K562 (cell line): ENCODE data around the gene CTF1. TPM values are rescaled to one million over a fixed set of nuclear protein-coding genes. Genes with fewer than 3 reads are reported as not detected.

Experiments
- ATAC-seq: fragments of 200-7000 bp; cut with Tn5 transposase; 3 replicates; pipeline ENCODE4 v1.9.1; 2020; ENCODE audit warnings: moderate library complexity
- BruUV-seq: library from RNA; stranded (reverse); fragments of 400-500 nt; replicated peaks from 2 replicates; lab custom pipeline; 2021; lab: Mats Ljungman, UMichigan
- CTCF ChIA-PET: fragments of 300-600 bp; formaldehyde crosslinking; extraction: SDS; loops from one replicate; lab custom pipeline; 2021; ENCODE audit warnings: low intra/inter-chr PET ratio; lab: Yijun Ruan, JAX
- POLR2A ChIA-PET: fragments of 300-600, 350-650 bp; sonication (Branson Sonifier 250); formaldehyde crosslinking; extraction: SDS; loops from one replicate; lab custom pipeline; 2021; ENCODE audit warnings: antibody characterized with exemption, inconsistent platforms; lab: Yijun Ruan, JAX
- DNase-seq, 4 experiments: peaks; one replicate each; pipeline versions ENCODE4 v3.0.0 to v3.0.0-alpha.2; 2011 to 2018; ENCODE audit warnings: low spot score in 3 of 4, mixed read lengths in 3 of 4; ENCODE audit errors: extremely low read depth in 1 of 4
- FAIRE-seq: peaks from 2 replicates; lab custom pipeline; 2011; peaks lifted over from hg19 to GRCh38; lab: Jason Lieb, UNC
- H2AFZ ChIP-seq: 2 replicates; pipeline ENCODE4 v1.6.0; 2011; ENCODE audit warnings: low read depth, low read length, control low read depth, inconsistent platforms
- H3K27ac ChIP-seq: fragments of 200-600 bp; 3 replicates; pipeline ENCODE4 v1.8.0; 2011; ENCODE audit warnings: low read depth, mild to moderate bottlenecking, control low read depth, inconsistent platforms, low read length, moderate library complexity, mixed read lengths; ENCODE audit errors: extremely low read depth
- H3K27me3 ChIP-seq, 2 experiments: fragments of 300-600 bp in 1 of 2; 2 replicates in 1 of 2; 3 replicates in 1 of 2; pipeline versions ENCODE4 v1.6.0 to v1.8.0; 2011; ENCODE audit warnings: inconsistent platforms in 2 of 2, low read length in 2 of 2, mild to moderate bottlenecking in 1 of 2, mixed read lengths in 1 of 2, moderate library complexity in 1 of 2; ENCODE audit not compliant: control insufficient read depth in 2 of 2, insufficient read depth in 2 of 2
- H3K36me3 ChIP-seq: fragments of 300-600 bp; 3 replicates; pipeline ENCODE4 v1.8.0; 2011; ENCODE audit warnings: mild to moderate bottlenecking, low read length, inconsistent platforms; ENCODE audit not compliant: control insufficient read depth, insufficient read depth
- H3K4me1 ChIP-seq, 2 experiments: fragments of 200-600 bp in 1 of 2; replicated peaks in 1 of 2; 2 replicates in 1 of 2; 3 replicates in 1 of 2; pipeline versions ENCODE4 v1.5.1 to v1.8.0; 2011; ENCODE audit warnings: inconsistent platforms in 2 of 2, low read length in 2 of 2, mild to moderate bottlenecking in 1 of 2, mixed read lengths in 1 of 2, moderate library complexity in 1 of 2; ENCODE audit not compliant: control insufficient read depth in 2 of 2, insufficient read depth in 2 of 2
- H3K4me2 ChIP-seq: 2 replicates; pipeline ENCODE4 v1.6.1; 2011; ENCODE audit warnings: low read length, control low read depth, inconsistent platforms, mixed read lengths; ENCODE audit not compliant: insufficient read depth
- H3K4me3 ChIP-seq: fragments of 200-600 bp; sonication (generic), shearing (Covaris generic); 2 replicates; pipeline ENCODE4 v1.5.1; 2016; ENCODE audit warnings: control low read depth, inconsistent platforms
- H3K79me2 ChIP-seq: fragments of 200-600 bp; 3 replicates; pipeline ENCODE4 v1.8.0; 2011; ENCODE audit warnings: low read length, inconsistent platforms; ENCODE audit not compliant: control insufficient read depth, insufficient read depth
- H3K9ac ChIP-seq, 2 experiments: 2 replicates each; pipeline versions ENCODE4 v1.6.0 to v1.6.1; 2011; ENCODE audit warnings: low read depth in 2 of 2, low read length in 2 of 2, control low read depth in 1 of 2, inconsistent platforms in 1 of 2, mild to moderate bottlenecking in 1 of 2, mixed read lengths in 1 of 2; ENCODE audit not compliant: insufficient read depth in 1 of 2
- H3K9me1 ChIP-seq: one replicate; pipeline ENCODE4 v1.6.0; 2011; ENCODE audit warnings: inconsistent platforms, mild to moderate bottlenecking, low read length, moderate library complexity; ENCODE audit not compliant: control insufficient read depth, insufficient read depth
- H3K9me3 ChIP-seq: replicated peaks from 2 replicates; pipeline ENCODE4 v1.5.1; 2011; ENCODE audit warnings: low read depth, low read length, inconsistent platforms; ENCODE audit not compliant: control insufficient read depth, insufficient read depth
- H4K20me1 ChIP-seq: replicated peaks from 2 replicates; pipeline ENCODE4 v1.6.1; 2011; ENCODE audit warnings: low read length, inconsistent platforms, mixed read lengths; ENCODE audit not compliant: control insufficient read depth, insufficient read depth
- CGGBP1 ChIP-seq: fragments of 250-450 bp; sonication (Bioruptor Pico); IDR thresholded peaks from 2 replicates; pipeline ENCODE4 v1.9.0; 2021; ENCODE audit warnings: mild to moderate bottlenecking
- MEIS2 ChIP-seq: fragments of 450-650 bp; IDR thresholded peaks from 2 replicates; pipeline ENCODE4 v1.6.1; 2014; ENCODE audit warnings: mild to moderate bottlenecking; ENCODE audit not compliant: partially characterized antibody
- MYC ChIP-seq, 2 experiments: fragments of 250-450 bp in 1 of 2; sonication (Bioruptor Pico) in 1 of 2; IDR thresholded peaks; 2 replicates each; pipeline versions ENCODE4 v1.5.1 to v1.6.1; 2012 to 2021; ENCODE audit warnings: low read depth in 2 of 2, borderline replicate concordance in 1 of 2, improper control_type of control experiment in 1 of 2, low read length in 1 of 2, mild to moderate bottlenecking in 1 of 2, moderate library complexity in 1 of 2
- NRF1 ChIP-seq, 2 experiments: fragments of 450-650 bp; IDR thresholded peaks in 1 of 2; conservative IDR thresholded peaks in 1 of 2; 2 replicates each; pipeline ENCODE4 v1.6.1; 2014; ENCODE audit warnings: mild to moderate bottlenecking in 2 of 2
- SIX5 ChIP-seq, 2 experiments: IDR thresholded peaks; 2 replicates each; pipeline ENCODE4 v1.6.1; 2011; ENCODE audit warnings: low read length in 2 of 2, borderline replicate concordance in 1 of 2, low read depth in 1 of 2, mild to moderate bottlenecking in 1 of 2, moderate library complexity in 1 of 2; ENCODE audit not compliant: insufficient read depth in 1 of 2
- SP1 ChIP-seq: sonication (generic); formaldehyde crosslinking; IDR thresholded peaks from 2 replicates; pipeline ENCODE4 v1.8.1; 2022; ENCODE audit warnings: mild to moderate bottlenecking, missing genetic modification reagents
- ZBTB2 ChIP-seq: fragments of 450-650 bp; IDR thresholded peaks from 2 replicates; pipeline ENCODE4 v1.6.1; 2016; ENCODE audit warnings: antibody characterized with exemption
- ZBTB40 ChIP-seq, 2 experiments: fragments of 450-650 bp in 1 of 2; sonication (generic) in 1 of 2; formaldehyde crosslinking in 1 of 2; IDR thresholded peaks; 2 replicates each; pipeline versions ENCODE4 v1.7.1 to v1.9.0; 2016 to 2022; ENCODE audit warnings: inconsistent platforms in 1 of 2, mild to moderate bottlenecking in 1 of 2, missing genetic modification reagents in 1 of 2
- WGBS: fragments of 100-300 bp; shearing (Covaris generic); methylation state at CpG from one replicate; pipeline ENCODE4 v1.1.6; 2016; ENCODE audit warnings: low coverage, mixed read lengths; ENCODE audit not compliant: insufficient coverage; ENCODE audit errors: missing lambda C conversion rate; 5-methylcytosine and 5-hydroxymethylcytosine counted together
- in situ Hi-C: fragments of 300-500 bp; cut with MboI; formaldehyde crosslinking; loops from 4 replicates; pipeline ENCODE4 v1.15.0; 2018; ENCODE audit warnings: inconsistent platforms, mixed read lengths
- intact Hi-C: fragments of 100-400 bp; cut with micrococcal nuclease; formaldehyde crosslinking; loops from 2 replicates; pipeline ENCODE4 v1.14.2; 2022
- polyA plus RNA-seq, 8 experiments: library from polyadenylated mRNA; depleted of rRNA in 4 of 8; stranded (reverse) in 5 of 8; unstranded in 3 of 8; fragments of >200 nt; fragmentation: Nextera tagmentation in 2 of 8; fragmentation: Illumina TruSeq in 1 of 8; extraction: Ambion mirVana in 2 of 8; extraction: Trizol in 1 of 8; gene quantifications; 2 replicates each; pipeline versions ENCODE4 v1.2.1 to v1.2.3, GENCODE V29; 2011 to 2014; ENCODE audit warnings: inconsistent platforms in 1 of 8, missing spikeins in 1 of 8
- total RNA-seq, 7 experiments: library from RNA; depleted of rRNA in 6 of 7; stranded (reverse); fragments of >200 nt in 6 of 7; fragmentation: Illumina TruSeq in 2 of 7; extraction: Trizol in 2 of 7; gene quantifications; 2 replicates each; pipeline versions ENCODE4 v1.2.1 to v1.2.3, GENCODE V29; 2011 to 2021; ENCODE audit warnings: low replicate concordance in 1 of 7

The CTF1 gene
- total and polyA plus RNA-seq, 9 of the 15 experiments (the other 6 are each of a cell fraction or from before 2014, with no cell fraction given) = 0.24 to 2.5 (median 0.44) TPM

GRCh38 chr16:30927789-30928378 lies 31.5 kb downstream of the CTF1 start:
- in situ Hi-C loops = no loop called here
- Histone ChIP-seq H3K4me3 (no peak overlapping the region), H3K36me3 (peaks cover 61% of the 10 kb centered on the region; the same call in 2 of the 3 replicates), H3K9ac (peak overlapping the region in 1 of 2 experiments; percentile 54; a peak in 2 of 4 replicates), H3K27ac (no peak overlapping the region), H3K9me1 (peaks cover 3% of the 10 kb centered on the region), H3K79me2 (peaks cover 13% of the 10 kb centered on the region), H3K4me1 (peaks cover 0 to 49% of the 10 kb centered on the region in 2 experiments; a peak in 3 of 5 replicates), H3K27me3 (no peaks in the 10 kb centered on the region; a peak in 1 of 5 replicates), H3K9me3 (no peaks in the 10 kb centered on the region), H2AFZ (no peak overlapping the region), H4K20me1 (peaks cover 1% of the 10 kb centered on the region; the same call in 1 of the 2 replicates), H3K4me2 (no peak overlapping the region; the same call in 1 of the 2 replicates)
- intact Hi-C loops = no loop called here
- DNase-seq = peak; percentile 48 to 81 (median 64)
- BruUV-seq = no TSS peak
- CTCF ChIA-PET = no interaction called here
- WGBS = 73% methylated on average over 3 of the region's 15 CpGs
- ATAC-seq = peak; percentile 83
- POLR2A ChIA-PET = interaction anchor here (0.6 to 1.1 kb wide), 5 partner anchors 26 to 371 kb away, joined by 3 to 4 read pairs (median 3); partner anchors contain the start of gene FUS
- peak; percentile 98 for FAIRE-seq
- TF ChIP-seq SIX5 (IDR thresholded peaks at IDR 0.05; ENCODE audit: borderline replicate concordance in 1 of 2, insufficient read depth in 1 of 2, low read depth in 1 of 2, low read length in 2 of 2) (peak; percentile 73 to 82), ZBTB2 (peak; percentile 68; the same call in 1 of the 2 replicates), MEIS2 (peak; percentile 15), ZBTB40 (IDR thresholded peaks at IDR 0.05) (0 out of 2 replicates have a peak, but pooled peaks have one; percentile 23), ZBTB40 (CRISPR knock-in tag; IDR thresholded peaks at IDR 0.05) (no peak), NRF1 (conservative IDR thresholded peaks at IDR 0.05 in 1 of 2, IDR thresholded peaks at IDR 0.05 in 1 of 2) (peak; percentile 92 to 93), SP1 (peak; percentile 55; the same call in 1 of the 2 replicates), MYC (IDR thresholded peaks at IDR 0.05; ENCODE audit: low read depth, low read length) (0 out of 2 replicates have a peak, but pooled peaks have one; percentile 51), MYC (CRISPR knock-in tag; IDR thresholded peaks at IDR 0.05; ENCODE audit: borderline replicate concordance, low read depth) (no peak), CGGBP1 (CRISPR knock-in tag) (no peak)
